Osteocyte (in vitro differentiated cells): Measurements from ENCODE around the gene ANTXRL. TPM values are rescaled to one million over a fixed set of nuclear protein-coding genes. Genes with fewer than 3 reads are reported as not detected.

Experiments
- DNase-seq: peaks from one replicate; pipeline ENCODE4 v3.0.0; 2021; ENCODE audit warnings: mixed read lengths; ENCODE audit not compliant: unreplicated experiment; ENCODE audit errors: extremely low spot score
- H3K27ac Mint-ChIP-seq: one replicate; pipeline ENCODE4 v1.8.0; 2021; ENCODE audit warnings: mild to moderate bottlenecking, mixed read lengths; ENCODE audit not compliant: unreplicated experiment
- H3K27me3 Mint-ChIP-seq: one replicate; pipeline ENCODE4 v1.8.0; 2021; ENCODE audit warnings: mixed read lengths; ENCODE audit not compliant: unreplicated experiment
- H3K36me3 Mint-ChIP-seq: one replicate; pipeline ENCODE4 v1.8.0; 2021; ENCODE audit warnings: mixed read lengths; ENCODE audit not compliant: unreplicated experiment
- H3K4me1 Mint-ChIP-seq: one replicate; pipeline ENCODE4 v1.8.0; 2021; ENCODE audit warnings: mixed read lengths; ENCODE audit not compliant: unreplicated experiment
- H3K4me3 Mint-ChIP-seq: one replicate; pipeline ENCODE4 v1.8.0; 2021; ENCODE audit warnings: mild to moderate bottlenecking, moderate library complexity, mixed read lengths; ENCODE audit not compliant: unreplicated experiment
- H3K9me3 Mint-ChIP-seq: one replicate; pipeline ENCODE4 v1.8.0; 2021; ENCODE audit warnings: mixed read lengths; ENCODE audit not compliant: unreplicated experiment
- long read RNA-seq: library from polyadenylated mRNA; unstranded; transcript quantifications from one replicate; pipeline ENCODE4 v2.0.0, GENCODE V29; 2021
- total RNA-seq: library from RNA; stranded (reverse); gene quantifications from 2 replicates; pipeline ENCODE4 v1.2.1, GENCODE V29; 2021
- TF ChIP-seq, protein P1 (sequence below): fragments of 200-600 bp; sonication (generic); IDR thresholded peaks from 2 replicates; pipeline ENCODE4 v1.5.0; 2021; ENCODE audit warnings: antibody characterized with exemption, mild to moderate bottlenecking, moderate library complexity

The ANTXRL gene
- total RNA-seq, result not detected in 2 replicates
- long read RNA-seq, result 0 reads

DNA sequence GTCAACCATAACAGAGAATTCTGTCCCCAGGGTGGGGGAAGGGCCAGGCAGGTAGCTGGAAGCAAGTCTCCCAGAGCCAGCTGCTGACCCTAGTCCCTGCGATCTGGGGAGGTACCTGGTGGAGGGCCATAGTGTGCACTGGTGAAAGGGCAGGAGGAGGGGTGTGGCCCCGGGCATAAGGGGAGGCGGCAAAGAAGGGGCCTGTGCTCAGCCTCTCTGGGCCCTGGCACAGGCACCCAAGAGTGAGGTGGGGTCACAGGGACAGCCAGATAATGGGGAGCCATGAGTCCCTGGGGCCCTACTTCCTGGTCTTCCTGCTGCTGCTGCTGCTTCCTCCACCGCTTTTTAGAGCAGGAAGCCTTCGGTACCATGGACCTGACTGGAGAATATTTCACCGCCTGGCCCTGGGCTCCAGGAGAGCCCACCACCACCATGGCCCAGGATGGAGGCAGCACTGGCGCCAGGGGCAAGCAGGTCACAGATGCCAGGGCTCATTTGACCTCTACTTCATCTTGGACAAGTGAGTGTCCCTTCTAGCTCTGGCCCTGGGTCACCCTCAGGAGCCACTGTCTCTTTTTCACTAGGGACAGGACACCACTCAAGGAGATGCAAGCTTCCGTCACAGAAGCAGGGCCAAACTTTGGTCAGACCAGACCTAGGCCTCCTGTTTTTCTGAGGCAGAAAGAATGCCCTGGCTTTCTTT is at the start of gene ANTXRL:
ANTXRL (plus strand) TSS at position 7 of the 703 bp plus-strand sequence; CDS start at position 273, 266 bp downstream.
- TF ChIP-seq, protein P1, sequence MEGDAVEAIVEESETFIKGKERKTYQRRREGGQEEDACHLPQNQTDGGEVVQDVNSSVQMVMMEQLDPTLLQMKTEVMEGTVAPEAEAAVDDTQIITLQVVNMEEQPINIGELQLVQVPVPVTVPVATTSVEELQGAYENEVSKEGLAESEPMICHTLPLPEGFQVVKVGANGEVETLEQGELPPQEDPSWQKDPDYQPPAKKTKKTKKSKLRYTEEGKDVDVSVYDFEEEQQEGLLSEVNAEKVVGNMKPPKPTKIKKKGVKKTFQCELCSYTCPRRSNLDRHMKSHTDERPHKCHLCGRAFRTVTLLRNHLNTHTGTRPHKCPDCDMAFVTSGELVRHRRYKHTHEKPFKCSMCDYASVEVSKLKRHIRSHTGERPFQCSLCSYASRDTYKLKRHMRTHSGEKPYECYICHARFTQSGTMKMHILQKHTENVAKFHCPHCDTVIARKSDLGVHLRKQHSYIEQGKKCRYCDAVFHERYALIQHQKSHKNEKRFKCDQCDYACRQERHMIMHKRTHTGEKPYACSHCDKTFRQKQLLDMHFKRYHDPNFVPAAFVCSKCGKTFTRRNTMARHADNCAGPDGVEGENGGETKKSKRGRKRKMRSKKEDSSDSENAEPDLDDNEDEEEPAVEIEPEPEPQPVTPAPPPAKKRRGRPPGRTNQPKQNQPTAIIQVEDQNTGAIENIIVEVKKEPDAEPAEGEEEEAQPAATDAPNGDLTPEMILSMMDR, result no peak
- Mint-ChIP-seq H3K4me3 (no peak within 1 kb of the TSS), H3K27ac (no peak within 1 kb of the TSS), H3K27me3 (peaks cover 12% of the 10 kb centered on the region), H3K9me3 (no peaks in the 10 kb centered on the region), H3K4me1 (peaks cover 15% of the 10 kb centered on the region), H3K36me3 (no peaks in the 10 kb centered on the region)
- no peak for DNase-seq

DNA sequence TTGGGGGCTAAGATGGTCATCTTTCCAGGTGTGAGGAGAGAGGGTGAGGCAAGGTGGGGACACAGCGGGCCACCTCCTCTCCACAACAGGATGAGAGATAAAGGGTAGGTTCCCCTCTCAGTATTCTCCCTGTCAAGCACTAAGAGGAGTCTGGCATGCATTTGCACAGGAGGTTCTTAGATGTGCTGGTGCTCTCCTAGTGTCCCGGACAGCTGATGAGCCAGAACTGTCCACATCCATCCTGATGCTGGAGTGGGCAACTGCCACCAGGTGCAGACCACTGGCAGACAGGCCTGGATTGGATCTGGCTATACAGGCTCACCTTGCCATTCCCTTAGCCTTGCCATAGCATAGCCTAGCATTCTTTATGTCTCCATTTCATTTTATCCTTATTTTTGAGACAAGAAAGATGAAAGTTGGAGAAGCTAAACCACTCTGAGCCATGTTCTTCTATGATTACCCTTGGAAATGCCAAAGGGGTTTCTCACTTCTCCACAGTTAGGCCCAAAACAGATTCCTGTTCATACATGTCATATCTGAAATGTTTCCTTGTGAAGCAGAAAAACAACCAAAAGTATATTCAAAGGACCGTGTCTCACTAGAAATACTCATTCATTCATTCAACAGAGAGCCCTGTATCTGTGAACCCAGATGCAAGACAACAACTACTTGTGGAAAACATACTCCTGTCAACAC is 48.8 kb upstream of the ANTXRL start:
- TF ChIP-seq, protein P1, result no peak
- H3K9me3 Mint-ChIP-seq, result peaks cover 6% of the 10 kb centered on the region
- H3K27me3 Mint-ChIP-seq, result peaks cover 25% of the 10 kb centered on the region
- H3K4me1 Mint-ChIP-seq, result no peaks in the 10 kb centered on the region
- peak; percentile 38 for DNase-seq
- H3K36me3 Mint-ChIP-seq, result no peaks in the 10 kb centered on the region
- H3K27ac Mint-ChIP-seq, result no peak overlapping the region
- H3K4me3 Mint-ChIP-seq, result no peak overlapping the region

DNA sequence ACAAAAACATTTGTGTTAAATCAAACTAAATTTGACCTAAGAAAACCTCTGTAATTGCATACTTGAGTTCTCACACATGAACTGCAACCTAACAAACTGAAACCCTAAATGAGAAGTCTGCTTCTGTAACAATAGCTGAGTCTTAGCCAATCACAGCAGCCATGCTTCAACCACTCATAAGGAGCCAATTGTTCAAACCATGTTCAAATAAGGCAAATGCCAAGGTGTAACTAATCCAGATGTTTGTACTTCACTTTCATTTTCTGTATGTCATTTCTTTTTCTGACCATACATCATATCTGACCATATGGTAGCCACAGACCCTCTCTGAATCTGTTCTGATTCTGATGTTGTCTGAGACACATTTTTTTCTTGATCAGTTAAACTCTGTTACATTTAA is 47.5 kb upstream of the ANTXRL start:
- H3K27ac Mint-ChIP-seq, result no peak overlapping the region
- peaks cover 6% of the 10 kb centered on the region for H3K9me3 Mint-ChIP-seq
- no peaks in the 10 kb centered on the region for H3K4me1 Mint-ChIP-seq
- DNase-seq, result no peak
- TF ChIP-seq, protein P1, result no peak
- no peaks in the 10 kb centered on the region for H3K36me3 Mint-ChIP-seq
- H3K4me3 Mint-ChIP-seq, result no peak overlapping the region
- peaks cover 32% of the 10 kb centered on the region for H3K27me3 Mint-ChIP-seq

DNA sequence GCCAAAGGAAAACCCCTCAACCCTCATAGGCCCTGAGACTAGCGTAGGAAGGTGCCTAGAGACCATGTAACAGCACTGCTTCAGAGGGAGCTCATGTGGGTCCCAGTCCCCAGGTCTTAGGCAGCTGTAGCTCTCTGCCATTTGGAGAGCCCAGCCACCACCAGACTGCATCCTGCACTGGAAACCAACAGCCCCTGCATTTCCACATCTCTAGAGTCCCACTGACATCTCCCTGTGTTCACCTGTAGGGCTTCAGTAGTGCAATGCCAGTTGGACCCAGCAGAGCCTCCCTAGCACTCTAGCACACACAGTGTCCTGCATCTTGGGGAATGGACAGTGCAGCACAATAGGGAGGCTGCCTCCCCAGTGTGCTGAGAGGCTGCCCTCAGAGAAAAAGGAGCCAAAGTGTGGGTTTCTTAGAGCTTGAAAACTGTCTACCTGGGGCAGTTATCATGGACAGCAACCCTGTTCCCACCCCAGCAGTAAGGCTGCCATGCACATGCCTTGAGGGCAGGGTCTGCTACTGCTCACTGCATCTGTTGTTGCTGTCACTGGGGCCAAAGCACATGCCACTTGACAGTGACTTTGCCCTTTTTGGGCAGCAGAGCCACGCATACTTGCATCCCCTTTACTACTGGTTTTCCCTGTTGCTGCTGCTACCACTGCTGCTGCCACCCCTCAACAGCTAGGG is 46.7 kb upstream of the ANTXRL start:
- peak; percentile 30 for DNase-seq
- Mint-ChIP-seq H3K4me1 (no peaks in the 10 kb centered on the region), H3K27ac (no peak overlapping the region), H3K9me3 (peaks cover 6% of the 10 kb centered on the region), H3K4me3 (no peak overlapping the region), H3K36me3 (no peaks in the 10 kb centered on the region), H3K27me3 (peaks cover 35% of the 10 kb centered on the region)
- TF ChIP-seq, protein P1, result no peak
